ENCODE results near the gene MAB21L3. TPM values are rescaled to one million over a fixed set of nuclear protein-coding genes. Genes with fewer than 3 reads are reported as not detected.

MAB21L3 gene
- total and polyA plus RNA-seq, 2 of the 13 experiments (the other 11 are each of a cell fraction or from before 2014, with no cell fraction given) = 0.55 to 4.1 TPM

- CTCF ChIA-PET (ENCODE audit: low intra/inter-chr PET ratio, low total read pairs) = no interaction called here
- no TSS peak for BruUV-seq (replicated peaks)
- no peak for TF ChIP-seq TBL1XR1 (IDR thresholded peaks at IDR 0.05; ENCODE audit: borderline replicate concordance, low read length, partially characterized antibody)
- TF ChIP-seq MAFF (IDR thresholded peaks at IDR 0.05; ENCODE audit: low read depth, low read length) = no peak
- TF ChIP-seq ZNF616 (CRISPR knock-in tag; IDR thresholded peaks at IDR 0.05; ENCODE audit: low read depth) = no peak
- TF ChIP-seq ZNF251 (CRISPR knock-in tag; IDR thresholded peaks at IDR 0.05) = no peak
- TF ChIP-seq ZFY (CRISPR knock-in tag; IDR thresholded peaks at IDR 0.05) = peak; percentile 28; the same call in 1 of the 2 replicates
- no peak for TF ChIP-seq ZBTB37 (CRISPR knock-in tag; IDR thresholded peaks at IDR 0.05)
- no peak for TF ChIP-seq ZNF557 (CRISPR knock-in tag; IDR thresholded peaks at IDR 0.05)
- TF ChIP-seq ARID4A (CRISPR knock-in tag; IDR thresholded peaks at IDR 0.05; ENCODE audit: borderline replicate concordance) = no peak; the same call in 1 of the 2 replicates
- TF ChIP-seq TOE1 (CRISPR knock-in tag; IDR thresholded peaks at IDR 0.05) = no peak
- no peak for TF ChIP-seq ZSCAN9 (CRISPR knock-in tag; IDR thresholded peaks at IDR 0.05; ENCODE audit: borderline replicate concordance)
- no peak for TF ChIP-seq NR1H2 (CRISPR knock-in tag; IDR thresholded peaks at IDR 0.05; ENCODE audit: borderline replicate concordance, low read depth)
- no peak for TF ChIP-seq GRHL1 (CRISPR knock-in tag; conservative IDR thresholded peaks at IDR 0.05)
- no peak for TF ChIP-seq AGO1 (IDR thresholded peaks at IDR 0.05; ENCODE audit: low read depth, low read length, poor library complexity, severe bottlenecking)
- TF ChIP-seq PBX3 (CRISPR knock-in tag; IDR thresholded peaks at IDR 0.05; ENCODE audit: borderline replicate concordance) = no peak
- TF ChIP-seq MTA3 (CRISPR knock-in tag; IDR thresholded peaks at IDR 0.05) = no peak
- no peak for TF ChIP-seq ZNF143 (CRISPR knock-in tag; IDR thresholded peaks at IDR 0.05)
- no peak for TF ChIP-seq ZNF510 (CRISPR knock-in tag; IDR thresholded peaks at IDR 0.05; ENCODE audit: low read depth)
Observed at GRCh38 chr1:116179419-116179818, 68.2 kb downstream of the MAB21L3 start.

More at GRCh38 chr1:116179419-116179818, 68.2 kb downstream of the MAB21L3 start:
- peak; percentile 74 for DNase-seq (ENCODE audit: low spot score)
- in situ Hi-C loops (cut with HindIII; ENCODE audit: extremely low pct_ligation_motif_present, low pct_unique_long_range_greater_than_20kb) (no loop called here), intact Hi-C loops (cut with micrococcal nuclease; ENCODE audit: unreplicated experiment) (loop anchor here (1.0 kb wide), 1 partner anchor 26 kb away; no protein-coding TSS in a partner anchor)
- H3K27me3 ChIP-seq (ENCODE audit: control insufficient read depth in 1 of 2, insufficient read depth in 2 of 2, low read length in 2 of 2) = no peaks in the 10 kb centered on the region
- POLR2A ChIA-PET = interaction anchor here (0.6 to 0.9 kb wide), 2 partner anchors 40 to 392 kb away, joined by 3 read pairs; partner anchors contain the start of gene CD58
- H3K9ac ChIP-seq (ENCODE audit: insufficient read depth, low read depth, low read length) = no peak overlapping the region
- H3K4me3 ChIP-seq (replicated peaks in 1 of 3; ENCODE audit: insufficient read depth in 1 of 3, low read depth in 2 of 3, low read length in 3 of 3) = no peak overlapping the region
- 0% methylated on average over 1 of the region's 2 CpGs for WGBS (ENCODE audit: low lambda C conversion rate)
- H3K4me2 ChIP-seq (ENCODE audit: low read depth, low read length) = peak overlapping the region; percentile 53
- H2AFZ ChIP-seq (ENCODE audit: low read length) = no peak overlapping the region
- peak overlapping the region; percentile 57 for H3K27ac ChIP-seq (ENCODE audit: extremely low read length, insufficient read depth, low read length)
- H3K4me1 ChIP-seq (ENCODE audit: insufficient read depth, low read length) = peaks cover 87% of the 10 kb centered on the region
- peak; percentile 57 for FAIRE-seq
- no peaks in the 10 kb centered on the region for H4K20me1 ChIP-seq (ENCODE audit: insufficient read depth, low read length)
- ATAC-seq = peak; percentile 83
- no peaks in the 10 kb centered on the region for H3K79me2 ChIP-seq (ENCODE audit: insufficient read depth, low read length)
- H3K36me3 ChIP-seq (replicated peaks in 1 of 2; ENCODE audit: control insufficient read depth in 1 of 2, insufficient read depth in 2 of 2, low read length in 2 of 2) = no peaks in the 10 kb centered on the region
- H3K9me3 ChIP-seq (ENCODE audit: low read length) = no peaks in the 10 kb centered on the region
